ENCODE data around the gene LCE6A. TPM values are rescaled to one million over a fixed set of nuclear protein-coding genes. Genes with fewer than 3 reads are reported as not detected.

LCE6A gene
- polyA plus RNA-seq, 1 of the 3 experiments (the other 2 are of a cell fraction): not detected

GRCh38 chr1:152824964-152825363 is 17.7 kb upstream of the LCE6A start:
- H4K20me1 ChIP-seq (ENCODE audit: insufficient read depth): no peaks in the 10 kb centered on the region
- DNase-seq: no peak
- TF ChIP-seq POLR2AphosphoS5 (IDR thresholded peaks at IDR 0.05; ENCODE audit: low read depth, low read length) (no peak), RFX5 (IDR thresholded peaks at IDR 0.05; ENCODE audit: low read length) (no peak), TAF1 (IDR thresholded peaks at IDR 0.05; ENCODE audit: borderline replicate concordance, low read depth, low read length) (no peak), GABPA (IDR thresholded peaks at IDR 0.05; ENCODE audit: low read depth) (no peak), USF2 (IDR thresholded peaks at IDR 0.05; ENCODE audit: borderline replicate concordance, low read depth, low read length) (no peak), YY1 (IDR thresholded peaks at IDR 0.05; ENCODE audit: low read depth) (no peak), MXI1 (IDR thresholded peaks at IDR 0.05; ENCODE audit: low read depth, low read length) (no peak), RCOR1 (IDR thresholded peaks at IDR 0.05; ENCODE audit: low read length) (no peak)
- TF ChIP-seq, protein P1, sequence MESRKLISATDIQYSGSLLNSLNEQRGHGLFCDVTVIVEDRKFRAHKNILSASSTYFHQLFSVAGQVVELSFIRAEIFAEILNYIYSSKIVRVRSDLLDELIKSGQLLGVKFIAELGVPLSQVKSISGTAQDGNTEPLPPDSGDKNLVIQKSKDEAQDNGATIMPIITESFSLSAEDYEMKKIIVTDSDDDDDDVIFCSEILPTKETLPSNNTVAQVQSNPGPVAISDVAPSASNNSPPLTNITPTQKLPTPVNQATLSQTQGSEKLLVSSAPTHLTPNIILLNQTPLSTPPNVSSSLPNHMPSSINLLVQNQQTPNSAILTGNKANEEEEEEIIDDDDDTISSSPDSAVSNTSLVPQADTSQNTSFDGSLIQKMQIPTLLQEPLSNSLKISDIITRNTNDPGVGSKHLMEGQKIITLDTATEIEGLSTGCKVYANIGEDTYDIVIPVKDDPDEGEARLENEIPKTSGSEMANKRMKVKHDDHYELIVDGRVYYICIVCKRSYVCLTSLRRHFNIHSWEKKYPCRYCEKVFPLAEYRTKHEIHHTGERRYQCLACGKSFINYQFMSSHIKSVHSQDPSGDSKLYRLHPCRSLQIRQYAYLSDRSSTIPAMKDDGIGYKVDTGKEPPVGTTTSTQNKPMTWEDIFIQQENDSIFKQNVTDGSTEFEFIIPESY (IDR thresholded peaks at IDR 0.05; ENCODE audit: borderline replicate concordance, low read depth): no peak
- peaks cover 7% of the 10 kb centered on the region; the same call in 1 of the 2 replicates for H3K27me3 ChIP-seq (ENCODE audit: insufficient read depth)
- no peak overlapping the region for H2AFZ ChIP-seq (ENCODE audit: low read depth)
- H3K9me3 ChIP-seq: no peaks in the 10 kb centered on the region
- ChIA-PET CTCF (no interaction called here), POLR2A (no interaction called here)
- H3F3A ChIP-seq (replicated peaks; ENCODE audit: insufficient read depth): no peaks in the 10 kb centered on the region
- H3K4me3 ChIP-seq (ENCODE audit: low read depth in 2 of 2, low read length in 1 of 2): no peak overlapping the region
- H3K9ac ChIP-seq: no peak overlapping the region
- H3K27ac ChIP-seq (ENCODE audit: low read depth in 2 of 2, low read length in 1 of 2): no peak overlapping the region
- no peaks in the 10 kb centered on the region for H3K36me3 ChIP-seq (replicated peaks in 1 of 2; ENCODE audit: control insufficient read depth in 1 of 2, insufficient read depth in 2 of 2, low read length in 1 of 2)
- no peaks in the 10 kb centered on the region; a peak in 1 of 4 replicates for H3K4me1 ChIP-seq (ENCODE audit: control insufficient read depth in 1 of 2, insufficient read depth in 2 of 2, low read depth in 1 of 2, low read length in 1 of 2)
- no peaks in the 10 kb centered on the region for H3K79me2 ChIP-seq (ENCODE audit: insufficient read depth)
- no peaks in the 10 kb centered on the region for H3K9me2 ChIP-seq
- no peak overlapping the region for H3K4me2 ChIP-seq

- ChIA-PET POLR2A (no interaction called here), CTCF (no interaction called here)
- no peak within 1 kb of the TSS for H3K9ac ChIP-seq
- DNase-seq: no peak
- H3K4me1 ChIP-seq (ENCODE audit: control insufficient read depth in 1 of 2, insufficient read depth in 2 of 2, low read depth in 1 of 2, low read length in 1 of 2): no peaks in the 10 kb centered on the region; a peak in 1 of 4 replicates
- H4K20me1 ChIP-seq (ENCODE audit: insufficient read depth): no peaks in the 10 kb centered on the region
- WGBS (ENCODE audit: low lambda C conversion rate): 0% methylated on average over 2 of the region's 2 CpGs
- H3K27me3 ChIP-seq (ENCODE audit: insufficient read depth): peaks cover 7% of the 10 kb centered on the region; the same call in 1 of the 2 replicates
- H3K9me2 ChIP-seq: no peaks in the 10 kb centered on the region
- H3K4me2 ChIP-seq: no peak within 1 kb of the TSS
- no peaks in the 10 kb centered on the region for H3K9me3 ChIP-seq
- no peaks in the 10 kb centered on the region for H3F3A ChIP-seq (replicated peaks; ENCODE audit: insufficient read depth)
- no peak within 1 kb of the TSS for H3K27ac ChIP-seq (ENCODE audit: low read depth in 2 of 2, low read length in 1 of 2)
- no peak within 1 kb of the TSS for H3K4me3 ChIP-seq (ENCODE audit: low read depth in 2 of 2, low read length in 1 of 2)
- TF ChIP-seq RCOR1 (IDR thresholded peaks at IDR 0.05; ENCODE audit: low read length) (no peak), MEF2A (IDR thresholded peaks at IDR 0.05; ENCODE audit: borderline replicate concordance, low read depth) (no peak), TAF1 (IDR thresholded peaks at IDR 0.05; ENCODE audit: borderline replicate concordance, low read depth, low read length) (no peak), YY1 (IDR thresholded peaks at IDR 0.05; ENCODE audit: low read depth) (no peak), NRF1 (IDR thresholded peaks at IDR 0.05; ENCODE audit: low read depth, low read length) (no peak), SIN3A (IDR thresholded peaks at IDR 0.05; ENCODE audit: borderline replicate concordance, low read depth, low read length) (no peak), NFIC (IDR thresholded peaks at IDR 0.05; ENCODE audit: borderline replicate concordance) (no peak), RXRA (IDR thresholded peaks at IDR 0.05; ENCODE audit: borderline replicate concordance, low read depth) (no peak)
- no peak within 1 kb of the TSS for H2AFZ ChIP-seq (ENCODE audit: low read depth)
- H3K79me2 ChIP-seq (ENCODE audit: insufficient read depth): no peaks in the 10 kb centered on the region
- H3K36me3 ChIP-seq (replicated peaks in 1 of 2; ENCODE audit: control insufficient read depth in 1 of 2, insufficient read depth in 2 of 2, low read length in 1 of 2): no peaks in the 10 kb centered on the region
These were observed 15.5 kb upstream of the LCE6A start, which contains the start of gene LCE1A for GRCh38 chr1:152827173-152827572. Gene LCE1A, plus strand, starts transcription at chr1:152827473. Its CDS starts 0 bp downstream, at chr1:152827473.
